HEK293 (cell line): ENCODE data around the gene LPIN1.

Source experiments
- CTCF ChIA-PET: fragments of 350-600 bp; formaldehyde crosslinking; extraction: SDS; loops from one replicate; lab custom pipeline; 2021; ENCODE audit warnings: antibody characterized with exemption; lab: Yijun Ruan, JAX
- POLR2A ChIA-PET: fragments of 300-600 bp; formaldehyde crosslinking; extraction: SDS; loops from one replicate; lab custom pipeline; 2020; ENCODE audit warnings: antibody characterized with exemption, inconsistent platforms; lab: Yijun Ruan, JAX
- H3K27ac ChIP-seq: fragments of 200-500 bp; sonication (Bioruptor generic); 2 replicates; pipeline ENCODE4 v1.5.1; 2014; ENCODE audit warnings: low read depth, low read length, control low read depth, inconsistent platforms; ENCODE audit errors: extremely low read depth
- H3K36me3 ChIP-seq, 2 experiments: fragments of 200-500 bp in 1 of 2; sonication (Bioruptor generic) in 1 of 2; 1 replicate in 1 of 2; 2 replicates in 1 of 2; pipeline ENCODE4 v1.5.1; 2014 to 2017; ENCODE audit warnings: inconsistent platforms in 2 of 2, low read length in 2 of 2; ENCODE audit not compliant: control insufficient read depth in 2 of 2, insufficient read depth in 1 of 2
- H3K4me1 ChIP-seq: fragments of 200-500 bp; sonication (Bioruptor generic); 2 replicates; pipeline ENCODE4 v1.5.1; 2014; ENCODE audit warnings: mild to moderate bottlenecking, low read length, inconsistent platforms; ENCODE audit not compliant: control insufficient read depth, insufficient read depth
- H3K4me3 ChIP-seq: 2 replicates; pipeline ENCODE4 v1.5.1; 2011; ENCODE audit warnings: low read depth, mild to moderate bottlenecking, control low read depth, low read length, moderate library complexity
- H3K9me3 ChIP-seq: fragments of 200-500 bp; sonication (Bioruptor generic); 2 replicates; pipeline ENCODE4 v1.5.1; 2014; ENCODE audit warnings: low read depth, low read length, inconsistent platforms; ENCODE audit not compliant: control insufficient read depth, insufficient read depth
- KLF8 ChIP-seq: fragments of 450-650 bp; formaldehyde crosslinking; IDR thresholded peaks from 2 replicates; pipeline ENCODE4 v1.5.1; 2016; ENCODE audit warnings: missing biosample characterization, missing genetic modification characterization
- KLF9 ChIP-seq: fragments of 450-650 bp; formaldehyde crosslinking; IDR thresholded peaks from 2 replicates; pipeline ENCODE4 v1.5.1; 2016; ENCODE audit warnings: missing biosample characterization, missing genetic modification characterization, low read depth
- MYNN ChIP-seq: fragments of 450-650 bp; formaldehyde crosslinking; IDR thresholded peaks from 2 replicates; pipeline ENCODE4 v1.5.1; 2016; ENCODE audit warnings: missing biosample characterization, missing genetic modification characterization, borderline replicate concordance
- PRDM4 ChIP-seq: fragments of 450-650 bp; formaldehyde crosslinking; IDR thresholded peaks from 2 replicates; pipeline ENCODE4 v1.5.1; 2017; ENCODE audit warnings: missing biosample characterization, missing genetic modification characterization
- ZBTB1 ChIP-seq: fragments of 450-650 bp; formaldehyde crosslinking; IDR thresholded peaks from 2 replicates; pipeline ENCODE4 v1.5.1; 2016; ENCODE audit warnings: missing biosample characterization, missing genetic modification characterization
- ZNF132 ChIP-seq: fragments of 450-650 bp; formaldehyde crosslinking; IDR thresholded peaks from 2 replicates; pipeline ENCODE4 v1.5.1; 2017; ENCODE audit warnings: missing biosample characterization, missing genetic modification characterization, borderline replicate concordance
- ZNF354C ChIP-seq: fragments of 450-650 bp; formaldehyde crosslinking; IDR thresholded peaks from 2 replicates; pipeline ENCODE4 v1.5.1; 2016; ENCODE audit warnings: missing biosample characterization, missing genetic modification characterization, low read depth, borderline replicate concordance
- ZNF366 ChIP-seq: fragments of 450-650 bp; formaldehyde crosslinking; conservative IDR thresholded peaks from 2 replicates; pipeline ENCODE4 v1.5.1; 2016; ENCODE audit warnings: missing biosample characterization, missing genetic modification characterization
- ZNF404 ChIP-seq: fragments of 450-650 bp; formaldehyde crosslinking; IDR thresholded peaks from 2 replicates; pipeline ENCODE4 v1.5.1; 2017; ENCODE audit warnings: missing biosample characterization, missing genetic modification characterization
- ZNF521 ChIP-seq: fragments of 450-650 bp; formaldehyde crosslinking; IDR thresholded peaks from 2 replicates; pipeline ENCODE4 v1.5.1; 2017; ENCODE audit warnings: missing biosample characterization, mild to moderate bottlenecking, missing genetic modification characterization
- ZNF624 ChIP-seq: fragments of 450-650 bp; formaldehyde crosslinking; IDR thresholded peaks from 2 replicates; pipeline ENCODE4 v1.5.1; 2017; ENCODE audit warnings: missing biosample characterization, missing genetic modification characterization
- ZNF837 ChIP-seq: fragments of 450-650 bp; formaldehyde crosslinking; IDR thresholded peaks from 2 replicates; pipeline ENCODE4 v1.5.1; 2016; ENCODE audit warnings: missing biosample characterization, missing genetic modification characterization
- ZSCAN23 ChIP-seq: fragments of 450-650 bp; formaldehyde crosslinking; IDR thresholded peaks from 2 replicates; pipeline ENCODE4 v1.5.1; 2016; ENCODE audit warnings: missing biosample characterization, missing genetic modification characterization
- TF ChIP-seq, protein P1 (sequence below): sonication (generic); formaldehyde crosslinking; IDR thresholded peaks from 2 replicates; pipeline ENCODE4 v1.8.1; 2022; ENCODE audit warnings: mild to moderate bottlenecking, moderate library complexity, missing genetic modification reagents
- TF ChIP-seq, protein P2 (sequence below): fragments of 450-650 bp; formaldehyde crosslinking; optimal IDR thresholded peaks from 2 replicates; pipeline ENCODE3; 2016; ENCODE audit warnings: missing biosample characterization, mild to moderate bottlenecking, missing genetic modification characterization
- TF ChIP-seq, protein P3 (sequence below): fragments of 450-650 bp; formaldehyde crosslinking; IDR thresholded peaks from 2 replicates; pipeline ENCODE4 v1.5.1; 2016; ENCODE audit warnings: missing biosample characterization, missing genetic modification characterization
- TF ChIP-seq, protein P4 (sequence below): fragments of 450-650 bp; formaldehyde crosslinking; IDR thresholded peaks from 2 replicates; pipeline ENCODE4 v1.5.1; 2016; ENCODE audit warnings: missing biosample characterization, missing genetic modification characterization

The LPIN1 gene

GRCh38 chr2:11767779-11768178 lies 21.3 kb downstream of the LPIN1 start:
- Histone ChIP-seq H3K27ac (no peak overlapping the region), H3K4me3 (no peak overlapping the region), H3K36me3 (peaks cover 13 to 75% of the 10 kb centered on the region in 2 experiments), H3K4me1 (no peaks in the 10 kb centered on the region), H3K9me3 (no peaks in the 10 kb centered on the region)
- no peak for TF ChIP-seq MYNN (tag by site-specific recombination)
- TF ChIP-seq PRDM4 (tag by site-specific recombination), result no peak
- no peak for TF ChIP-seq ZNF624 (tag by site-specific recombination)
- ChIA-PET POLR2A (no interaction called here), CTCF (interaction anchor here (1.0 kb wide), 2 partner anchors 11 to 75 kb away, joined by 8 read pairs; no protein-coding TSS in a partner anchor)

GRCh38 chr2:11768946-11769345 lies 22.5 kb downstream of the LPIN1 start:
- POLR2A ChIA-PET, result interaction anchor here (1.5 kb wide), 1 partner anchor 18 kb away, joined by 3 read pairs; no protein-coding TSS in a partner anchor
- TF ChIP-seq ZNF132 (tag by site-specific recombination) (no peak), KLF9 (tag by site-specific recombination) (no peak), ZNF354C (no peak), ZNF366 (tag by site-specific recombination) (no peak)
- TF ChIP-seq, protein P1, sequence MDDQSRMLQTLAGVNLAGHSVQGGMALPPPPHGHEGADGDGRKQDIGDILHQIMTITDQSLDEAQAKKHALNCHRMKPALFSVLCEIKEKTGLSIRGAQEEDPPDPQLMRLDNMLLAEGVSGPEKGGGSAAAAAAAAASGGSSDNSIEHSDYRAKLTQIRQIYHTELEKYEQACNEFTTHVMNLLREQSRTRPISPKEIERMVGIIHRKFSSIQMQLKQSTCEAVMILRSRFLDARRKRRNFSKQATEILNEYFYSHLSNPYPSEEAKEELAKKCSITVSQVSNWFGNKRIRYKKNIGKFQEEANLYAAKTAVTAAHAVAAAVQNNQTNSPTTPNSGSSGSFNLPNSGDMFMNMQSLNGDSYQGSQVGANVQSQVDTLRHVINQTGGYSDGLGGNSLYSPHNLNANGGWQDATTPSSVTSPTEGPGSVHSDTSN (CRISPR knock-in tag), result no peak
- TF ChIP-seq, protein P2, sequence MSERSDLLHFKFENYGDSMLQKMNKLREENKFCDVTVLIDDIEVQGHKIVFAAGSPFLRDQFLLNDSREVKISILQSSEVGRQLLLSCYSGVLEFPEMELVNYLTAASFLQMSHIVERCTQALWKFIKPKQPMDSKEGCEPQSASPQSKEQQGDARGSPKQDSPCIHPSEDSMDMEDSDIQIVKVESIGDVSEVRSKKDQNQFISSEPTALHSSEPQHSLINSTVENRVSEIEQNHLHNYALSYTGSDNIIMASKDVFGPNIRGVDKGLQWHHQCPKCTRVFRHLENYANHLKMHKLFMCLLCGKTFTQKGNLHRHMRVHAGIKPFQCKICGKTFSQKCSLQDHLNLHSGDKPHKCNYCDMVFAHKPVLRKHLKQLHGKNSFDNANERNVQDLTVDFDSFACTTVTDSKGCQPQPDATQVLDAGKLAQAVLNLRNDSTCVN (tag by site-specific recombination), result no peak
- TF ChIP-seq, all 188 proteins: peak for 0
- Histone ChIP-seq H3K4me3 (no peak overlapping the region), H3K27ac (no peak overlapping the region), H3K4me1 (no peaks in the 10 kb centered on the region), H3K36me3 (peaks cover 22 to 87% of the 10 kb centered on the region in 2 experiments), H3K9me3 (no peaks in the 10 kb centered on the region)
- CTCF ChIA-PET, result no interaction called here

GRCh38 chr2:11769516-11769915 lies 23.1 kb downstream of the LPIN1 start:
- no peak overlapping the region for H3K27ac ChIP-seq
- CTCF ChIA-PET, result no interaction called here
- H3K4me1 ChIP-seq, result no peaks in the 10 kb centered on the region
- POLR2A ChIA-PET, result interaction anchor here (1.5 kb wide), 1 partner anchor 18 kb away, joined by 3 read pairs; no protein-coding TSS in a partner anchor
- H3K36me3 ChIP-seq, result peaks cover 25 to 90% of the 10 kb centered on the region in 2 experiments
- H3K4me3 ChIP-seq, result no peak overlapping the region
- H3K9me3 ChIP-seq, result no peaks in the 10 kb centered on the region
- TF ChIP-seq, protein P3, sequence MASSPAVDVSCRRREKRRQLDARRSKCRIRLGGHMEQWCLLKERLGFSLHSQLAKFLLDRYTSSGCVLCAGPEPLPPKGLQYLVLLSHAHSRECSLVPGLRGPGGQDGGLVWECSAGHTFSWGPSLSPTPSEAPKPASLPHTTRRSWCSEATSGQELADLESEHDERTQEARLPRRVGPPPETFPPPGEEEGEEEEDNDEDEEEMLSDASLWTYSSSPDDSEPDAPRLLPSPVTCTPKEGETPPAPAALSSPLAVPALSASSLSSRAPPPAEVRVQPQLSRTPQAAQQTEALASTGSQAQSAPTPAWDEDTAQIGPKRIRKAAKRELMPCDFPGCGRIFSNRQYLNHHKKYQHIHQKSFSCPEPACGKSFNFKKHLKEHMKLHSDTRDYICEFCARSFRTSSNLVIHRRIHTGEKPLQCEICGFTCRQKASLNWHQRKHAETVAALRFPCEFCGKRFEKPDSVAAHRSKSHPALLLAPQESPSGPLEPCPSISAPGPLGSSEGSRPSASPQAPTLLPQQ, result no peak
- TF ChIP-seq, protein P4, sequence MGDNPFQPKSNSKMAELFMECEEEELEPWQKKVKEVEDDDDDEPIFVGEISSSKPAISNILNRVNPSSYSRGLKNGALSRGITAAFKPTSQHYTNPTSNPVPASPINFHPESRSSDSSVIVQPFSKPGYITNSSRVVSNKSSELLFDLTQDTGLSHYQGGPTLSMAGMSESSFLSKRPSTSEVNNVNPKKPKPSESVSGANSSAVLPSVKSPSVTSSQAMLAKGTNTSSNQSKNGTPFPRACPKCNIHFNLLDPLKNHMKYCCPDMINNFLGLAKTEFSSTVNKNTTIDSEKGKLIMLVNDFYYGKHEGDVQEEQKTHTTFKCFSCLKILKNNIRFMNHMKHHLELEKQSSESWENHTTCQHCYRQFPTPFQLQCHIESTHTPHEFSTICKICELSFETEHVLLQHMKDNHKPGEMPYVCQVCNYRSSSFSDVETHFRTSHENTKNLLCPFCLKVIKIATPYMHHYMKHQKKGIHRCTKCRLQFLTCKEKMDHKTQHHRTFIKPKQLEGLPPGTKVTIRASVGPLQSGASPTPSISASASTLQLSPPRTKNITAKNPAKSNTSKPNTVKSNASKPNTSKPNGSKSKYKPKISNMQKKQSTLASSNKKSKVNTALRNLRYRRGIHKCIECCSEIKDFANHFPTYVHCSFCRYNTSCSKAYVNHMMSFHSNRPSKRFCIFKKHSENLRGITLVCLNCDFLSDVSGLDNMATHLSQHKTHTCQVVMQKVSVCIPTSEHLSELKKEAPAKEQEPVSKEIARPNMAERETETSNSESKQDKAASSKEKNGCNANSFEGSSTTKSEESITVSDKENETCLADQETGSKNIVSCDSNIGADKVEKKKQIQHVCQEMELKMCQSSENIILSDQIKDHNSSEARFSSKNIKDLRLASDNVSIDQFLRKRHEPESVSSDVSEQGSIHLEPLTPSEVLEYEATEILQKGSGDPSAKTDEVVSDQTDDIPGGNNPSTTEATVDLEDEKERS (tag by site-specific recombination), result no peak
- TF ChIP-seq KLF8 (no peak), ZNF837 (tag by site-specific recombination) (no peak), PRDM4 (tag by site-specific recombination) (no peak), ZNF521 (no peak), ZSCAN23 (no peak), ZNF404 (tag by site-specific recombination) (no peak), ZBTB1 (tag by site-specific recombination) (no peak)
